Muscle of arm (tissue), 12 donors: Measurements from ENCODE around the gene STK32C. TPM values are rescaled to one million over a fixed set of nuclear protein-coding genes. Genes with fewer than 3 reads are reported as not detected.
"Not testable (repeated sequence)": the region's sequence is repeated elsewhere in the genome, so short reads cannot be mapped to it uniquely, and the experiment has no call there.

Experiments used
- DNase-seq: peaks from one replicate; pipeline ENCODE4 v3.0.0-alpha.2; 2013
- polyA plus RNA-seq, 12 donors: library from polyadenylated mRNA; unstranded; fragments of 120-200 nt; gene quantifications; one replicate each; pipeline ENCODE4 v1.2.1, GENCODE V29; 2013; ENCODE audit not compliant: insufficient read length in 12 of 12

Gene STK32C
- polyA plus RNA-seq, 12 donors, result 8.1 to 12.1 (median 9.5) TPM; not detected in 2

DNA sequence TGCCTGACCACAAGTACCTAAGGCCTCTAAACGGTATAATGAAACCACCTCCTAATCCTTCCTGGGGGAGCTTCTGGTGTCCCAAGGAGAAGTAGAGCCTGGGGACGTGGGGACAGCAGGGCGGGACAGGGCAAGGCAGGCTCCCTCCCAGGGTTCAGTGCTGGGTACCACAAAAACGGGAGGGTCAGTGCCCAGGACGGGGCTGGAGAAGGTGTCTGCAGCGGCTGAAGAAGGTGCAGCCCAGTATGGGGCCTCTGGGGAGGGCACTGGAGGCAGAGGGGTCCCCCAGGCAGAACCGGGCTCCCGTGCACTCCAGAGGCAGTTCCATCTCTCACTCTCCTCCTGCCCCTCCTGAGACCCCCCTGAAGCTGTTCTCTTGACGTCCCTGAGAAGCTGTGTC lies 74.8 kb downstream of the STK32C start:
- no peak for DNase-seq

DNA sequence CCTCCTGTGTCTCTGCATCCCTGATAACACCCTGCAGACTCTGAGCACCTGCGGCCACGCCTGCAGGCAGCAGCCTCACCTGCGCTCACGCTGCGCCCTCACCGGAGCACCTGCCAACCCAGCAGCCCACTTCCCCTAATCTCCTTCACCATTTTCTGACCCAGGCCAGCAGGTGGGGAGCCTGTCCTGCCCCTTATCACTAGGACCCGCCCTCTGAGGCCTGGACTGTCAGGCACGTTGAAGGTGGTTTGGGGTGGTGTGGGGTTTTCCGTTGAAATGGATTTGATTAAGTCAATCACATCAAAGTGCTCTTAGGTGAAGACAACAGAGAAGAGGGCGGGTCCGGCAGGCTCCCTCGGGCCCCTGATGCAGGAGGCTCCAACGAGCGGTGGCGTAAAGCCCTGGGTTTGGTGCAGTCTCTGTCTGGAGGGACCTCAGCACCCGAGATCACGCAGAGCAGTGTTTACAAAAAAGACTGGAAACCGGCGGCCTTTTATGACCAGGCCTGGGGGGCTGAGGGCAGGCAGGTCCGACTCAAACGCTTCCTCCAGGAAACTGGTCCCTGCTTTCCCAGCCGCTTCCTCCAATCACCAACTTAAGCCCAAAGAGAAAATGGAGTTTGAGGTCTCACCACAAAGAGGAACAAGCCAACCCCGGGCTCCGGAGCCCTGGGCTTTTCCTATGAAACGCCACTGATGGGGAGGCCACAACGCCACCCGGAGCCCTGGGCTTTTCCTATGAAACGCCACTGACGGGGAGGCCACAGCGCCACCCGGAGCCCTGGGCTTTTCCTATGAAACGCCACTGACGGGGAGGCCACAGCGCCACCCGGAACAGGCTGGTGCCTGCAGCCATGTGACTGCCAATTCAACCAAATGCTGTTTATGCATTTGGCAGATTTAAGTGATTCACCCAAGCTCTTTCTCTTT lies 75.5 kb downstream of the STK32C start:
- DNase-seq, result no peak

GRCh38 chr10:132231656-132232022 lies 76.1 kb downstream of the STK32C start:
- no peak for DNase-seq

DNA sequence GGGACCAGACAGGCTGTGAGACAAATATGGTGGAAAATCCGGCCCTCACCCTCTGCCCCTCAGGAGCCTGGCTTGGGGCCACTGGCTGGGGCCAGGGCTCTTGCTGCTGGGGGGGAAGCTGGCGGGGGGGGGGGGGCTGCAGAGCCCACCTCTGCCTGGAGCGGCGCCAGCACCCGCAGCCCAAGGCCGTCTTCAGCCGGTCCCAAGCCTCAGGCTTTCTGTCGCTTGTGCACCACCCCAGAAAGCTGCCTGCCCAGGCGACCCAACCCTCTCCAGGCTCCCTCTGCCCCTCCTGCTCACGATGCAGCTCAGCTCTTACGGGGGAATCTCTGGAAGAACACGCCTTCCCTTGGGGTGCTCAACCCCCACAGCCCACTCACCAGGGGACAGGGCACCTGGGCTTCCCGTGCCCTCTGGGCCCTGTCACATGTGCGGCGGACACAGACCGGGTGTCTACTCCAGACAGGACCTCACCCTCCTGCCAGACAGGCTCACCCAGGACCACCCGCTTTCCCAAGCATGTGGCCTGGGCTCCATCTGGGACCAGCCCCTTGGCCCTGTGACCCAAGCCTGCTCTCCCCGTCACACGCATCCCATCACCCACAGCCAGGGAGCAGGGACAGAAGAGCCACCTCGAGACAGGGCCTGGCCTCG lies 77.1 kb downstream of the STK32C start:
- DNase-seq, result no peak

- DNase-seq, result no peak
These were observed 77.8 kb downstream of the STK32C start for GRCh38 chr10:132229834-132230556.

DNA sequence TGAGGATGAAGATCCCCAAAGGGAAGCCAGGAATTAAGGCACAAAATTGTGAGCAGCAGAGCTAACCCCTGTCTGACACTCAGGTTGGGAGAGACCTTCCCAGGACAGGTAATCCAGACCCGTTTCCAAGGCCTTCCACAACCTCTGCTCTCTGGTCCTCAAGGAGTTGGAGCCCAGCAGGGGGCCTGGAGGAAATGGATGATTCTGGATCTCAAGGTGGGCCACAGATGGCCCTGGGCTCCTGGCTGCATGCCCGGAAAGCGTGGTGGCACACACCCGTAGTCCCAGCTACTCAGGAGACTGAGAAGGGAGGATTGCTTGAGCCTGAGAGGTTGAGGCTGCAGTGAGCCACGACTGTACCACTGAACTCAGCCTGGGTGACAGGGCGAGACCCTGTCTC lies 78.7 kb downstream of the STK32C start:
- DNase-seq, result no peak

DNA sequence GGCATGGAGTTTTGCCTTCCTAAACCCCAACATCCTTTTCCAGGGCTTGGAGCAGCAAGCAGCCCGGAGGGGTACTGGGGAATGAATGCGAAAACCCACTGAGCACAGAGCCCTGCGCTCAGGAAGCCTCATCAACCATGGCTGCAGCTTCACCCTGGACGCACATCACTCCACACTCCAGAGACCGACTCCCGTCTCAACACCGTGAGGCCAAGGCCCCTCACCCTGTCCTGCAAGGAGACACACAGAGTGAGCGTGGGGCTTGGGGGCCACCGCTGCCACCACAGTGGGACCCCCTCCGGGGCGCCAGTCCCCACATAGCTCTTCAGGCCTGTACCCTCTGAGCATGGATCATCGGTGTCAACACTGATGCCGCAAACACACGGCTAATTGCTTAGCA lies 79.1 kb downstream of the STK32C start:
- DNase-seq, result no peak

- DNase-seq, result no peak
These were observed 79.8 kb downstream of the STK32C start for GRCh38 chr10:132227851-132228390.

DNA sequence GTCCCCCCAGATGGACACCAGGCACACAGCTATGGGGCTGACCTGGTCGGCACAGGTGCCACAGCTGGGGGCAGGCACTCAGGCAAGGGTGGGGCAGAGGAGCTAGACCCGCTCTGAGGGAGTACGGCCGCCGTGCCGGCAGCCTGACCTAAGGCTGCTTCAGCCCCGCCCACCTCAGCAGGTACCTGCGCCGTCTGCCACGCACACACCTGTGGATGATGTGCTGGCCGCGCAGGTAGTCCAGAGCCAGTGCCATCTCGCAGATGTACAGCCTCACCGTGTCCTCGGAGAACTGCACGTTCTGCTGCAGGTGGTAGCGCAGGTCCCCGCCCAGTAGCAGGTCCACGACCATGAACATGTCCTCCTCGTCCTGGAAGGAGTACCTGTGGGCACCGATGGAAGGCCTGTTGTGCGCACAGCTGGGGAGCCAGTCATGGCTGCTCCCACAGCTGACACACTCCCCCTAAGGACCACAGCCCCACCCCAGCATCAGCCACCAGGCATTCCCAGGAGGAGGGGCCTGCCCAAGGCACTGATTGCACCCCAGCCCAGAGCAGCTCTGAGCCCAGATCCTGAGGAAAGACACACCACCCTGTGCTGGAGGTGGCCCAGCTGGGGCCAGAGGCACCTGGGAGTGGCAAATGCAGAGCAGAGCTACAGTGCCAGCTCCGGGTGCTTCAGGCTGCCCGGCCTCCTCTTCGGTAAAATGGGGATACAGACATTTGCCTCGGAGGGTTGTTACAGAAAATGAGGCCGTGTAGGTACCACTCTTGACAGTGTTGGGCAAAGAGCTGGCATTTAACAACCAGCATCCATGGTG lies 81.0 kb downstream of the STK32C start:
- DNase-seq, result no peak

GRCh38 chr10:132225849-132226205 lies 81.9 kb downstream of the STK32C start:
- DNase-seq, result no peak

- DNase-seq, result no peak
These were observed 82.5 kb downstream of the STK32C start for GRCh38 chr10:132225073-132225848.

DNA sequence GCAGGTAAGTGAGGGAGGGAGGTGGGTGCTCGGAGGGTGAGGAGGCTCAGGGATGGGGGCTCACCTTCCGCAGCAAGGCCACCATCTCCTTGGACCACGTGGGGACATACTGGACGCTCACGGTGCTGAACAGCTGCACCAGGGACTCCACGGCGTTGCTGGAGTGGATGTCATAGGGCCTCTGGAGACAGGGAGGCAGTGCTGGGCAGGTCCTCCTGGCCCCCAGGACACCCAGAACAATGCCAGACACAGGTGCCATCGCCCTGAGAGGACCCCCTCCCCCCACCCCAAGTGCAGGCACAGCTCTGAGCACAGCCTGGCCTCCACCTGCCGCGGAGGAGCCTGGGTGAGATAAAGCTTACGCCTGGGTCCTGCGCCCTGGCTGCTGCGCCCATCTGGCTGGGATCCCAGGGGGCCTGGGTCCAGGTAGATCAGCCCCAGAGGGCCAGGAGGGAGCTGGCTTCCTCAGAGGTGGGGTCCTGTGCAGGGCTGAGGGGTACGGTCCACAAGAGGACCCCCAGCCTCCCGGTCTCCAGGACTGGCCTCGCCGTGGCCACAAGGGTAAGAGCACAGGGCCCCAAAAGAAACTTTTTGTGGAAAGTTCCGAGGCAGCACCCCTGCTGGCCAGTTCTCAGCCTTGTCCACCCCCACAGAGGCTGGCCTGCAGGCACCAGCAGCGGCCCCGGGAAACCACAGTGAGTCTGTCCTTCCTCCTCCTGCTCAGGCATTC lies 83.2 kb downstream of the STK32C start:
- DNase-seq, result no peak

DNA sequence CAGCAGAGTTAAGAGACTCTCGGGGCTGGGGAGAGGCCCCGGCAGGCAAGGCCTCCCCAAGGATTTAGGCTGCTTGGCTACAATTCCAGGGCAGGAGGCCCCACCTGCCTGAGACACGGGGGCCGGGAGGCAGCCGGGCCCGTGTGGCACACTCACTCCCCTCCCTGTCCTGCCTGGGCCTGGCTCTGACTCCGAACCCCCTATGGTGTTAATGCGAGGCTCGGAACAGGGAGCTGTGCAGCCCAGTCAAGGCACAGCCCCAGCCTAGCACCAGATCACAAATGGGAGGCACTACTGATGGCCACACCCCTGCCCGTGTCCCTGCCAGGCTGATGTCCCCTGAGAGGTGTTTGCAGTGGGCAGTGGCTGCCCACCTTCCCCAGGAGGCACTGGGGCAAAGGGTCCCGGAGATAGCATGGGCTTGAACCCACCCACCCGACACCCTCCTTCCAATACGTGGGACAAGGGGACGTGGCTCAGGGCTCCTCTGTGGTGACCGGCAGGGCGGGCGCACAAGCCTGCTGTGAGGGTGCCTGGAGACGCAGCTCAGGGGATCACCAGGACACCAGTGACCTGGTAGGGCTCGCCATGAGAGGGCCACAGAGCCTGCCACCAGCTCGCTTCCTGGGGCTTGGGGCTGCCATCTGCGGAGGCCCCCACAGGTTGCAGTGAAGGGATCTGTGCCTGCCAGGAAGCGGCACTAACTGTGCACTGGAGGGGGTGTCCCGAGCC lies 84.0 kb downstream of the STK32C start:
- no peak for DNase-seq

GRCh38 chr10:132223156-132223590 lies 84.6 kb downstream of the STK32C start:
- peak; percentile 69 for DNase-seq

DNA sequence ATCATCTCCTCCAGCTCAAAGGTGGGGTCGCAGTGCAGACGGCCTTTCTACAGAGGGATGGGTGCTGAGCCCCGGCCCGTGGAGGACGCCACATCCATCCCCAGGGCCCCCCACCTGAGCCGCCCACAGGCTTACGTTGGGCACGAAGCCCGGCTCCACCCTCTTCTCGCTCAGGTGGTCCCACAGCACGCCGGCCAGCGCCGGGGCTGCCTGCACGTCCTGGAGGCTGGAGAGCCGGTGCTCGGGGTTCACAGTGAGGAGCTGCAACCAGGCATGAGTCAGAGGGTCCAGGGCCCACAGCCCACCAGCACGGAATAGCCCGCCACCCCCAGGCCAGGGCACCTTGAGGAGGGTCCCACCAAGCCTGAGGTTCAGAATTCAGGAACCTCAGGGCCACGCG lies 85.0 kb downstream of the STK32C start:
- no peak for DNase-seq

DNA sequence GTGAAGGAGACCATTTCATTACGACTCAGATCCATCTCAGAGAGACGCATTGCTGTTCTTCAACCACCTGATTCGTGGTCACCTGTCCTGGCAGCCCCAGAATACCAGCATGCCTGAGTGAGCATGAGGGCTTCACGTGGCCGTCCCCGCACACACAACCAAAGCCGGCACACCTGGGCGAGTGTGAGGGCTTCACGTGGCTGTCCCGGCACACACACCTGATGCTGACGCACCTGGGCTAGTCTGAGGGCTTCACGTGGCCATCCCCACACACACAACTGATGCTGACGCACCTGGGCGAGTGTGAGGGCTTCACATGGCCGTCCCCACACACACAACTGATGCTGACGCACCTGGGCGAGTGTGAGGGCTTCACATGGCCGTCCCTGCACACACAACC lies 86.8 kb downstream of the STK32C start:
- not testable (repeated sequence) for DNase-seq

DNA sequence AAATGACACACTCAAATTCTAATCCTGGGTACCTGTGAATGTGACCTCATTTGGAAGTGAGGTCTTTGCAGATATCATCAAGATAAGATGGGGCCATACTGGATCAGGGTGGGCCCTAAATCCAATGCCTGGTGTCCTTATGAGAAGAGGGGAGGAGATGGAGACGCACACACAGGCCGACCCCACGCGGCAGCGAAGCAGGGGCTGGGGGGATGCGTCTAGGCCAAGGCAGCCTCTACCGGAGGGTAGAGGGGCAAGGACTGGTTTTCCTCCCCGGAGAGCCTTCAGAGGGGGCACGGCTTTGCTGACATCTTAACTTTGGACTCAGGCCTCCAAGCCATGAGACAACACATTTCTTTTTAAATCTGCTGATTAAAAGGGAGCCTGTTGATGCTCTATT lies 87.7 kb downstream of the STK32C start:
- no peak for DNase-seq

DNA sequence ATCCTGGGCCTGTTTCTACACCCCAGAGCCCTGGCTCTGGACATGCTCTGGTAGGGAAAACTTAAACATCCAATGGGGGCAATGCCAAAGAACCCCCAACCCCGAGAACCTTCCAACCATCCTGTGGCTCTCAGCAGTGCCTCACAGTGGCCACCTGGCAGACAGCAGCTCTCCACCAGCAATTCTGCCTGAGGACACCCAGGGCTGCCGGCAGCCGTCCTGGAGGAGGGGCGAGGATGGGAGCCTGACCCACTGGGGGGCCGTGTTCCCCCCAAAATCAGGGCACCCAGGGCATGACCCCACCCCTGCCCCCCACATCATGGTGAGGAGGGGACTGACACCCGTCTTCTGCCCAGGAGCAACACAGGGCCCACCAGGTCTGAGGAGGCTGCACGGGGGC lies 88.3 kb downstream of the STK32C start:
- no peak for DNase-seq

DNA sequence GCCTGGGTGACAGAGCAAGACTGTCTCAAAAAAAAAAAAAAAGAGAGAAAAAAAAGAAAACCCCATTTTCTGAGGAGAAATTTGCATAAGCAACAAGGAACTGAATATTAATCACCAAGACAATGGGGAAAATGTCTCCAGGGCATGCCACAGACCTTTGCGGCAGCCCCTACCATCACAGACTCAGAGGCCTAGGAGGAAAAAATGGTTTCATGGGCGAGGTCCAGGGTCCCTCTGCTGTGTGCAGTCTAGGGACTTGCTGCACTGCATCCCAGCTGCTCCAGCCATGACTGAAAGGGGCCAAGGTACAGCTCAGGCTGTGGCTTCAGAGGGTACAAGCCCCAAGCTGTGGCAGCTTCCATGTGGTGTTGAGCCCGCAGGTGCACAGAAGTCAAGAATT lies 91.3 kb downstream of the STK32C start:
- not testable (repeated sequence) for DNase-seq
